H1 (cell line): ENCODE results near the gene SYT2. TPM values are rescaled to one million over a fixed set of nuclear protein-coding genes. Genes with fewer than 3 reads are reported as not detected.
"Not testable (repeated sequence)": the region's sequence is repeated elsewhere in the genome, so short reads cannot be mapped to it uniquely, and the experiment has no call there.

Experiments
- CTCF ChIA-PET: fragments of 300-600 bp; sonication (Branson Sonifier 250); formaldehyde crosslinking; loops from one replicate; lab custom pipeline; 2021; ENCODE audit not compliant: partially characterized antibody; lab: Charles Lee
- POLR2A ChIA-PET: fragments of 300-600 bp; sonication (Branson Sonifier 250); formaldehyde crosslinking; loops from one replicate; lab custom pipeline; 2021; ENCODE audit warnings: inconsistent platforms; ENCODE audit not compliant: partially characterized antibody; lab: Charles Lee
- DNase-seq, 2 experiments: peaks; one replicate each; pipeline versions ENCODE4 v3.0.0 to v3.0.0-alpha.2; 2010 to 2022; ENCODE audit warnings: low spot score in 2 of 2, low read depth in 1 of 2, mixed read lengths in 1 of 2
- FAIRE-seq: peaks from 2 replicates; lab custom pipeline; 2011; peaks lifted over from hg19 to GRCh38; lab: Jason Lieb, UNC
- H2AFZ ChIP-seq: 2 replicates; pipeline ENCODE4 v1.8.1; 2012; ENCODE audit warnings: low read length, inconsistent platforms
- H2AK5ac ChIP-seq: 2 replicates; pipeline ENCODE4 v1.6.1; 2013; ENCODE audit warnings: low read depth, low read length
- H2BK120ac ChIP-seq: replicated peaks from 2 replicates; pipeline ENCODE3; 2013; ENCODE audit warnings: low read depth, low read length, inconsistent platforms
- H2BK12ac ChIP-seq: 2 replicates; pipeline ENCODE4 v1.6.1; 2013; ENCODE audit warnings: low read depth, low read length
- H2BK15ac ChIP-seq: 2 replicates; pipeline ENCODE4 v1.6.1; 2013; ENCODE audit warnings: low read length
- H2BK20ac ChIP-seq: 2 replicates; pipeline ENCODE4 v1.6.1; 2013; ENCODE audit warnings: low read length
- H2BK5ac ChIP-seq: 2 replicates; pipeline ENCODE4 v1.6.1; 2013; ENCODE audit warnings: low read depth, low read length
- H3K14ac ChIP-seq: 2 replicates; pipeline ENCODE4 v1.6.1; 2013; ENCODE audit warnings: inconsistent platforms; ENCODE audit not compliant: insufficient read length
- H3K18ac ChIP-seq: 2 replicates; pipeline ENCODE4 v1.6.1; 2013; ENCODE audit warnings: low read length; ENCODE audit errors: extremely low read depth
- H3K23ac ChIP-seq: 2 replicates; pipeline ENCODE4 v1.6.1; 2013; ENCODE audit warnings: inconsistent platforms; ENCODE audit not compliant: insufficient read length
- H3K23me2 ChIP-seq: 2 replicates; pipeline ENCODE4 v1.6.1; 2013; ENCODE audit warnings: low read depth, low read length
- H3K27ac ChIP-seq: 2 replicates; pipeline ENCODE4 v1.6.1; 2011; ENCODE audit warnings: low read depth, low read length, inconsistent platforms
- H3K27me3 ChIP-seq, 4 experiments: replicated peaks in 1 of 4; 1 replicate in 1 of 4; 2 replicates in 3 of 4; pipeline versions ENCODE4 v1.6.1 to v1.8.1; 2011 to 2013; ENCODE audit warnings: low read length in 3 of 4, mild to moderate bottlenecking in 3 of 4, inconsistent platforms in 2 of 4, mixed read lengths in 2 of 4, moderate library complexity in 1 of 4; ENCODE audit not compliant: control insufficient read depth in 3 of 4, insufficient read depth in 3 of 4; ENCODE audit errors: extremely low read depth in 1 of 4
- H3K36me3 ChIP-seq, 4 experiments: 2 replicates each; pipeline versions ENCODE4 v1.6.1 to v1.8.1; 2011 to 2013; ENCODE audit warnings: mild to moderate bottlenecking in 4 of 4, low read length in 3 of 4, moderate library complexity in 2 of 4, control low read depth in 1 of 4, inconsistent platforms in 1 of 4; ENCODE audit not compliant: insufficient read depth in 4 of 4, control insufficient read depth in 2 of 4
- H3K4ac ChIP-seq: replicated peaks from 2 replicates; pipeline ENCODE3; 2013; ENCODE audit warnings: low read length, low read depth, mixed read lengths, inconsistent platforms; ENCODE audit not compliant: insufficient read length
- H3K4me1 ChIP-seq, 4 experiments: replicated peaks in 1 of 4; 1 replicate in 1 of 4; 2 replicates in 3 of 4; pipeline versions ENCODE4 v1.6.1 to v1.8.1; 2011 to 2013; ENCODE audit warnings: low read length in 3 of 4, inconsistent platforms in 2 of 4, mixed read lengths in 1 of 4; ENCODE audit not compliant: insufficient read depth in 4 of 4, control insufficient read depth in 3 of 4
- H3K4me2 ChIP-seq, 2 experiments: 2 replicates each; pipeline versions ENCODE4 v1.6.1 to v1.8.1; 2011 to 2013; ENCODE audit warnings: low read depth in 2 of 2, low read length in 2 of 2, control low read depth in 1 of 2, inconsistent platforms in 1 of 2, mild to moderate bottlenecking in 1 of 2; ENCODE audit not compliant: insufficient read depth in 1 of 2
- H3K4me3 ChIP-seq, 4 experiments: fragments of 200-600, 300-600 bp in 1 of 4; sonication (generic), shearing (Covaris generic), sonication (Bioruptor Twin) in 1 of 4; 2 replicates each; pipeline versions ENCODE4 v1.5.1 to v1.8.1; 2011 to 2016; ENCODE audit warnings: low read length in 4 of 4, low read depth in 3 of 4, control low read depth in 2 of 4, inconsistent platforms in 2 of 4, mild to moderate bottlenecking in 2 of 4, mixed read lengths in 1 of 4, moderate library complexity in 1 of 4; ENCODE audit not compliant: insufficient read depth in 2 of 4; ENCODE audit errors: extremely low read depth in 1 of 4
- H3K56ac ChIP-seq: replicated peaks from 2 replicates; pipeline ENCODE3; 2013; ENCODE audit warnings: low read depth, mild to moderate bottlenecking, mixed read lengths, low read length, inconsistent platforms; ENCODE audit not compliant: insufficient read length
- H3K79me1 ChIP-seq: 2 replicates; pipeline ENCODE4 v1.6.1; 2013; ENCODE audit warnings: low read depth, low read length, control low read depth
- H3K79me2 ChIP-seq, 2 experiments: 2 replicates each; pipeline versions ENCODE4 v1.6.1 to v1.8.1; 2012 to 2013; ENCODE audit warnings: low read length in 2 of 2, mild to moderate bottlenecking in 2 of 2, inconsistent platforms in 1 of 2; ENCODE audit not compliant: insufficient read depth in 2 of 2, control insufficient read depth in 1 of 2
- H3K9ac ChIP-seq, 4 experiments: replicated peaks in 1 of 4; 1 replicate in 1 of 4; 2 replicates in 3 of 4; pipeline versions ENCODE4 v1.6.1 to v1.8.1; 2011 to 2013; ENCODE audit warnings: low read depth in 3 of 4, low read length in 3 of 4, control low read depth in 2 of 4, mild to moderate bottlenecking in 2 of 4, moderate library complexity in 2 of 4, inconsistent platforms in 1 of 4; ENCODE audit errors: extremely low read depth in 1 of 4
- H3K9me3 ChIP-seq, 2 experiments: 2 replicates each; pipeline versions ENCODE4 v1.6.1 to v1.8.1; 2012 to 2013; ENCODE audit warnings: mild to moderate bottlenecking in 2 of 2, moderate library complexity in 2 of 2, control low read depth in 1 of 2, inconsistent platforms in 1 of 2, low read depth in 1 of 2, low read length in 1 of 2, mixed read lengths in 1 of 2; ENCODE audit not compliant: insufficient read depth in 2 of 2
- H4K20me1 ChIP-seq, 2 experiments: replicated peaks in 1 of 2; 2 replicates each; pipeline versions ENCODE3 to v1.8.1; 2011 to 2013; ENCODE audit warnings: inconsistent platforms in 2 of 2, low read length in 2 of 2, mild to moderate bottlenecking in 1 of 2; ENCODE audit not compliant: insufficient read depth in 2 of 2, control insufficient read depth in 1 of 2
- H4K5ac ChIP-seq: 2 replicates; pipeline ENCODE4 v1.6.1; 2013; ENCODE audit warnings: low read length, low read depth, mixed read lengths, inconsistent platforms; ENCODE audit not compliant: insufficient read length
- H4K8ac ChIP-seq: 2 replicates; pipeline ENCODE4 v1.8.0; 2013; ENCODE audit warnings: mild to moderate bottlenecking, moderate library complexity, low read length, inconsistent platforms; ENCODE audit not compliant: insufficient read depth; ENCODE audit errors: extremely low read depth
- H4K91ac ChIP-seq: replicated peaks from 2 replicates; pipeline ENCODE3; 2013; ENCODE audit warnings: low read length, mixed read lengths, inconsistent platforms; ENCODE audit not compliant: insufficient read length
- WGBS, 2 experiments: shearing (Covaris generic) in 1 of 2; methylation state at CpG; one replicate each; pipeline versions ENCODE4 v1.1.6 to v1.1.7; 2013 to 2015; ENCODE audit warnings: low lambda C conversion rate in 2 of 2, mixed read lengths in 2 of 2, inconsistent platforms in 1 of 2, low coverage in 1 of 2, missing lambda C conversion rate in 1 of 2; ENCODE audit not compliant: insufficient replicate concordance in 2 of 2, insufficient coverage in 1 of 2, insufficient read length in 1 of 2; ENCODE audit errors: extremely low coverage in 1 of 2, missing lambda C conversion rate in 1 of 2; 5-methylcytosine and 5-hydroxymethylcytosine counted together
- polyA plus RNA-seq, 7 experiments: library from polyadenylated mRNA; depleted of rRNA in 3 of 7; stranded (reverse) in 5 of 7; unstranded in 2 of 7; fragments of >200 nt in 5 of 7; fragments of 200-250 nt in 2 of 7; gene quantifications; 1 replicate in 5 of 7; 2 replicates in 1 of 7; 4 replicates in 1 of 7; pipeline versions ENCODE4 v1.2.1 to v1.2.3, GENCODE V29; 2011 to 2013; ENCODE audit warnings: missing spikeins in 2 of 7, mixed read lengths in 2 of 7
- total RNA-seq: library from RNA; stranded (reverse); fragmentation: NEBNext Ultra II Directional; extraction: Animal tissue kit (Norgen Biotek cat#: 25700); gene quantifications from 2 replicates; pipeline ENCODE4 v1.2.1, GENCODE V29; 2021

The SYT2 gene
- total and polyA plus RNA-seq, 2 of the 8 experiments (the other 6 are each of a cell fraction or from before 2014, with no cell fraction given) = 2.8 to 11.0 TPM

- H3K4ac ChIP-seq, H3K56ac ChIP-seq, H3K23me2 ChIP-seq, H2BK5ac ChIP-seq, H3K9ac ChIP-seq, H4K8ac ChIP-seq, H3K27ac ChIP-seq, H3K79me2 ChIP-seq, H3K4me3 ChIP-seq, H2AK5ac ChIP-seq, H2BK20ac ChIP-seq, H2BK12ac ChIP-seq, H4K5ac ChIP-seq, H3K36me3 ChIP-seq, H3K27me3 ChIP-seq, H3K79me1 ChIP-seq, H3K18ac ChIP-seq, H2BK120ac ChIP-seq, H2BK15ac ChIP-seq, POLR2A ChIA-PET, H3K9me3 ChIP-seq, DNase-seq, H3K23ac ChIP-seq, H4K20me1 ChIP-seq, H3K4me2 ChIP-seq, FAIRE-seq, H4K91ac ChIP-seq, H2AFZ ChIP-seq, H3K14ac ChIP-seq: not testable (repeated sequence)
- 85% methylated on average over 11 of the region's 11 CpGs; no CpG with 5 or more reads in 1 of the 2 experiments for WGBS, 2 experiments
- CTCF ChIA-PET = interaction anchor here (1.0 kb wide), 1 partner anchor 38 kb away, joined by 4 read pairs; no protein-coding TSS in a partner anchor
- peaks cover 6 to 15% (median 9%) of the 10 kb centered on the region in 4 experiments for H3K4me1 ChIP-seq
Observed at GRCh38 chr1:202619012-202619411, 91.2 kb downstream of the SYT2 start.
